ENCODE data around the gene ZBTB46.
"Not testable (repeated sequence)": the region's sequence is repeated elsewhere in the genome, so short reads cannot be mapped to it uniquely, and the experiment has no call there.

Gene ZBTB46

DNA sequence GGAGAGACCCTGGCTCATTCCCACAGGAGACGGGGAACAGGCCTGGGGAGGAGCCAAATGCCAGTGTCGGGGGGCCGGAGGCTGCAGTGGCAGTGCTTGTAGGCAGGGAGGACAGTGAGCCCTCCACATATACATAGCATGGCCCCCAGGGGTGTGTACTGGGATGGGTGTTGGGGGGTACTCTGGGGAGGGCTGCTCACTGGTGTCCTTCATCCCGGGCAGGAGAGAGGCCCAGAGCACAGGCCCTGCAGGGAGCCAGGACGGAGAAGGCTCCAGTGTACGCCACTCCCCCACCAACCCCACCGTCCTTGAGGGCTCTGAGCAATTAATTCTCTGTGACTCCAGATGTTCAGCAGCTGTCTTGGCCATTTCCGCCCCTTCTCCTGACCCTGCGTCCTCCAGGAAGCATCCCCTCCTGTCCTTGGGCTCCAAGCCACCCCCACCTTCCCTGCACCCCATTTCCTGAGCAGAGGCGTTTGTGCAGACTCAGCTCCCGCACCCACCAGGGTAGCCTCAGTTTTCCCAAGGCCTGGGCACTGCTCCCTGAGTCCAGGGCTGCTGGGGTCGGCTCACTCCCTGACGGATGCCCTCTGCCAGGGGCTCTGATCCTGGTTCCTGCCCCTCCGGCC, 26.8 kb upstream of the ZBTB46 start:
- DNase-seq (ENCODE audit: extremely low read depth, low read depth) = no peak
- TF ChIP-seq, protein P1, sequence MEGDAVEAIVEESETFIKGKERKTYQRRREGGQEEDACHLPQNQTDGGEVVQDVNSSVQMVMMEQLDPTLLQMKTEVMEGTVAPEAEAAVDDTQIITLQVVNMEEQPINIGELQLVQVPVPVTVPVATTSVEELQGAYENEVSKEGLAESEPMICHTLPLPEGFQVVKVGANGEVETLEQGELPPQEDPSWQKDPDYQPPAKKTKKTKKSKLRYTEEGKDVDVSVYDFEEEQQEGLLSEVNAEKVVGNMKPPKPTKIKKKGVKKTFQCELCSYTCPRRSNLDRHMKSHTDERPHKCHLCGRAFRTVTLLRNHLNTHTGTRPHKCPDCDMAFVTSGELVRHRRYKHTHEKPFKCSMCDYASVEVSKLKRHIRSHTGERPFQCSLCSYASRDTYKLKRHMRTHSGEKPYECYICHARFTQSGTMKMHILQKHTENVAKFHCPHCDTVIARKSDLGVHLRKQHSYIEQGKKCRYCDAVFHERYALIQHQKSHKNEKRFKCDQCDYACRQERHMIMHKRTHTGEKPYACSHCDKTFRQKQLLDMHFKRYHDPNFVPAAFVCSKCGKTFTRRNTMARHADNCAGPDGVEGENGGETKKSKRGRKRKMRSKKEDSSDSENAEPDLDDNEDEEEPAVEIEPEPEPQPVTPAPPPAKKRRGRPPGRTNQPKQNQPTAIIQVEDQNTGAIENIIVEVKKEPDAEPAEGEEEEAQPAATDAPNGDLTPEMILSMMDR (IDR thresholded peaks at IDR 0.05; ENCODE audit: low read depth, low read length, missing control alignments) = no peak
- no peak overlapping the region for H3K4me3 ChIP-seq (replicated peaks; ENCODE audit: low read depth, low read length)

DNA sequence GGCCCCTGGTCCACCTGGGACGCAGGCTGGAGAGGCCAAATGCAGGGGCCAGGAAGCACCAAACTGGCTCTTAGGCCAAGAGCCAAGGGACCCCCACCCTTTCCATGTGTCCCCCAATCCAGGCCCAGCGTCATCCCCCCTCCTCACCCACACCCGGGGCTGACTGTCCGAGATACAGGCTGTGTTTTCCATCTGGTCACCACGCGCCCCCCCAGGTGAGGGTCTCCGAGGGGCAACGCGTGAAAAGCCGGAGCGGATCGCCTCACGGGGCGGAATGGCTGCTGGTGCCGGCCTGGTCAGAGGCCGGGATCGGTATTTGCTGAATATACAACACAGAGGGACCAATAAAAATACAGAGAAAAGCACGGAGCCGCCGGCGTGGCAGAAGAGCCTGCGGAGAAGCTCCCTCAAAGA, 25.0 kb upstream of the ZBTB46 start:
- no peak overlapping the region for H3K4me3 ChIP-seq (replicated peaks; ENCODE audit: low read depth, low read length)
- DNase-seq (ENCODE audit: extremely low read depth, low read depth) = no peak
- TF ChIP-seq, protein P1 (IDR thresholded peaks at IDR 0.05; ENCODE audit: low read depth, low read length, missing control alignments) = no peak

DNA sequence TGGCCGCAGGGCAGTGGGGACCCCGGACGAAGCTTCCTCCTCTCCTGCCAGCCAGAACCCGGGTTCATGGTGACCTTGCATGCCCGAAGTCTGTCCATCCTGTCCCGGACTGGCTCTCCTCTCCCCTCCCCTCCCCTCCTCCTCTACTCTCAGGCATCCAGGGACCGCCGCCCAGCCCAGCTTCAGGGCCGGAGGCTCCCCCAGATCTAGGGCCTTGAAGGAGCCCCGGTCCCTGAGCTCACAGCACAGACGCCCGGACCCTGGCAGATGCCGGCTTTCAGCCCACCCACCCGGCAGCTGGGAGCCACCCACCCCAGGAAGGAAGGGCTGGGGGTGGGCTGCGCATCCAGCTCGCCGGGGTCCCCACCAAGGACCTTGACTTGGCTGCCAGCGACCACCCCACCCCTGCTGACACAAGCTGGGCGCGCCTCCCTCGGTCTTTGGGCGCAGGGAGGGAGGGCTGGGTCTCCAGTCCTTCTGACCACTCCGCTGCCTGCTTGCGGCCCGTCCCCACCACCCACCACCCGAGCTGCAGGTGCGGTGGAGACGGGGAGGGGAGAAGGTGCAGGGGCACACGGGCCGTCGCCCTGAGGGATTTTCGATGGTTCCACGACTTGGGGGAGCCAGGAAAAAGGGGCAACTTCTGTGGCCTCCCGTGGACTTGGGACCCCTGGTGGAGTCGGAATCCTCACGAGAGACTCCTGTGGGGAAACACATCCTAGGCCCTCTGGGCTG, 24.5 kb upstream of the ZBTB46 start:
- H3K4me3 ChIP-seq (replicated peaks; ENCODE audit: low read depth, low read length) = no peak overlapping the region
- DNase-seq (ENCODE audit: extremely low read depth, low read depth) = no peak
- TF ChIP-seq, protein P1 (IDR thresholded peaks at IDR 0.05; ENCODE audit: low read depth, low read length, missing control alignments) = no peak

DNA sequence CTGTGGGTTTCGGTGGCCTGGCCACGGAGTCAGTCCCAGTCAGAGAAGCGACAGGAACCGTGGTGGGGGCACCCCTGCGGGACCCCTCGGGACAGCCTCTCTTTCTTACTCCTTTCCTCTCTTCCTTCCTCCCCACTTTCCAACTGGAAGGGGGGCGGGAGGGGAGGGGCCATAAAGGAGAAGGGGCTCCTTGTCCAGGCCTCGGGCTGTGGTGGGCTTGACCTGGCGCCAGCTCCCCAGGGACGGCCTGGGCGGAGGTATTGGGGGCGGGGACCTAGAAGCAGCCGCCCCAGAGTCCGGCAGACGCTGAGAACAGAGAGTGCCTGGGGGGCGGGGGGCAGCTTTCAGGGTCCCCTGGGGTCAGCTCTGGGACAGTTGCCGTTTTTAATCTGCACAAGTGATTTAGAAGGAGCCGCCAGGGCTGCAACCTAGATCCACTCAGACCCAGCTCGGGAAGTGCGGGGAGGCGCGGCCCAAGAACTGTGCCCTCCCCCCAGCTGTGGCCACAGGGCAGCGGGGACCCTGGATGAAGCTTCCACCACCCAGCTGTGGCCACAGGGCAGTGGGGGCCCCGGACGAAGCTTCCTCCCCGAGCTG, 23.8 kb upstream of the ZBTB46 start:
- no peak overlapping the region for H3K4me3 ChIP-seq (replicated peaks; ENCODE audit: low read depth, low read length)
- TF ChIP-seq, protein P1 (IDR thresholded peaks at IDR 0.05; ENCODE audit: low read depth, low read length, missing control alignments) = no peak
- DNase-seq (ENCODE audit: extremely low read depth, low read depth) = no peak

DNA sequence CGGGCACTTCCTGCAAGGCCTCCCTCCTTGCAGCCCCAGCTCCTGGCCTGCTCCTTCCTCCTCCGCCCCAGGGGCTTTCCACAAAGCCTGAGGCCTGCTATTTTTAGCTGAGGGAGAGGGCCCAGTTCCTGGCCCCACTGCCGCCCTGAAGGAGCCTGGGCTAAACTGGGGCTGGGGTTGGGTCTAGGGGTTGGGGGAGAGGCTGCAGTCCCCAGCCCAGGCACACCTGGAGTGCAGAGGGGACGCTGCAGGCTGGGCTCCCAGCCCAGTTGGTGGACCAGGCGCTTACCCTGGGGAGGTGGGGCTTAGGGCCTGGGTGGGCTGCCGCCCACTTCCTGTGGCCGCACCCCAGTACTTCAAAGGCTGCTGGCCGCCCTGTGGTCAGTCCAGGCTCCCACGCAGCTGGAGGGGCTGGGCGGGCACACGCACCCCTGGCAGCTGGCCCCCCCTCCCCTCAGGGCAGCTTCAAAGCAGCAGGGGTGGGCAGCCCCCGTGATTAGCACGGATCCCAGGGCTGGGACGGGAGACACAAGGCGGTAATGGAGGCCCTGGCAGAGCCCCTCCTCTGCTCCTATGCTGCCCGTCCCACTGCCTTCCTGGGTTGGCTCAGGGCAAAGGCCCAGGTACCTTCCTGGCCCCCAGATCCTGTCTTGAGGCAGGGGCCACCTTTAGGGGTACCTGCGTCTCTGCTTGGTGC, 23.2 kb upstream of the ZBTB46 start:
- no peak overlapping the region for H3K4me3 ChIP-seq (replicated peaks; ENCODE audit: low read depth, low read length)
- TF ChIP-seq, protein P1 (IDR thresholded peaks at IDR 0.05; ENCODE audit: low read depth, low read length, missing control alignments) = no peak
- DNase-seq (ENCODE audit: extremely low read depth, low read depth) = no peak

DNA sequence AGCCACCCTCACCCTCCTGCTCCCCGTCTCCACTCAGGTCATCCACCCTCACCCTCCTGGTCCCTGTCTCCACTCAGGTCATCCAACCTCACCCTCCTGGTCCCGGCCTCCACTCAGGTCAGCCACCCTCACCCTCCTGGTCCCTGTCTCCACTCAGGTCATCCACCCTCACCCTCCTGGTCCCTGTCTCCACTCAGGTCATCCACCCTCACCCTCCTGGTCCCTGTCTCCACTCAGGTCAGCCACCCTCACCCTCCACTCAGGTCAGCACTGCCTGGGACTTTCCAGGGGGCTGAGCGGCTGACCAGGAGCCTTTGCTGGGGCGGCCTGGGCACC, 22.6 kb upstream of the ZBTB46 start:
- H3K4me3 ChIP-seq (replicated peaks; ENCODE audit: low read depth, low read length); DNase-seq (ENCODE audit: extremely low read depth, low read depth): not testable (repeated sequence)

DNA sequence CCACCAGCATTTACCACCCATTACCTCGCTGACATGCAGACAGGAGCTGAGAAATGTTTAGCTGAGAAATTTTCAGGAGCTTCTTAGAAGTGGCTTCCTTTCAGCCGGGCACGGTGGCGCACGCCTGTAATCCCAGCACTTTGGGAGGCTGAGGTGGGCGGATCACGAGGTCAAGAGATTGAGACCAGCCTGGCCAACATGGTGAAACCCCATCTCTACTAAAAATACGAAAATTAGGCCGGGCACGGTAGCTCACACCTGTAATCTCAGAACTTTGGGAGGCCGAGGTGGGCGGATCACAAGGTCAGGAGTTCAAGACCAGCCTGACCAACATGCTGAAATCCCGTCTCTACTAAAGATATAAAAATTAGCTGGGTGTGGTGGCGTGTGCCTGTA, 20.5 kb upstream of the ZBTB46 start:
- DNase-seq (ENCODE audit: extremely low read depth, low read depth); H3K4me3 ChIP-seq (replicated peaks; ENCODE audit: low read depth, low read length): not testable (repeated sequence)

Data from HFF-Myc (cell line).